GM19463 (cell line): ENCODE results near the gene CD3E.

Experiments used
- ATAC-seq: cut with Tn5 transposase; IDR thresholded peaks from one replicate; pipeline ENCODE4 v1.9.1; 2021; ENCODE audit warnings: mild to moderate bottlenecking, moderate library complexity; ENCODE audit not compliant: unreplicated experiment

CD3E gene

DNA sequence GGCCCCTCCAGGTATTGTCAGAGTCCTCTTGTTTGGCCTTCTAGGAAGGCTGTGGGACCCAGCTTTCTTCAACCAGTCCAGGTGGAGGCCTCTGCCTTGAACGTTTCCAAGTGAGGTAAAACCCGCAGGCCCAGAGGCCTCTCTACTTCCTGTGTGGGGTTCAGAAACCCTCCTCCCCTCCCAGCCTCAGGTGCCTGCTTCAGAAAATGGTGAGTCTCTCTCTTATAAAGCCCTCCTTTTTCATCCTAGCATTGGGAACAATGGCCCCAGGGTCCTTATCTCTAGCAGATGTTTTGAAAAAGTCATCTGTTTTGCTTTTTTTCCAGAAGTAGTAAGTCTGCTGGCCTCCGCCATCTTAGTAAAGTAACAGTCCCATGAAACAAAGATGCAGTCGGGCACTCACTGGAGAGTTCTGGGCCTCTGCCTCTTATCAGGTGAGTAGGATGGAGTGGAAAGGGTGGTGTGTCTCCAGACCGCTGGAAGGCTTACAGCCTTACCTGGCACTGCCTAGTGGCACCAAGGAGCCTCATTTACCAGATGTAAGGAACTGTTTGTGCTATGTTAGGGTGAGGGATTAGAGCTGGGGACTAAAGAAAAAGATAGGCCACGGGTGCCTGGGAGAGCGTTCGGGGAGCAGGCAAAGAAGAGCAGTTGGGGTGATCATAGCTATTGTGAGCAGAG lies at the start of gene CD3E:
CD3E (plus strand) TSS at position 163 of the 681 bp plus-strand sequence; CDS start at position 386, 223 bp downstream.
- no peak for ATAC-seq

DNA sequence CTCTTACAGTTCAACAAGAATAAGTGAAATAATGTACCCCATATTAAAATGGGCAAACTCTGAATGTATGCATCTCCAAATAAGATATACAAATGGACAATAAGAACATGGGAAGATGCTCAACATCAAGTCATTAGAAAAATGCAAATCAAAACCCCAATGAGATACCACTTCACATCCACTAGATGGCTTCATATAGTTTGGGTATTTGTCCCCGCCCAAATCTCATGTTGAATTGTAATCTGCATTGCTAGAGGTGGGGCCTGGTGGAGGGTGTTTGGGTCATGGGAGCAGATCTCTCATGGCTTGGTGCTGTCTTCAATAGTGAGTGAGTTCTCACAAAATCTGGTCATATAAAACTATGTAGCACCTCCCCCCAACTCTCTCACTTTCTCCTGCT lies 46.1 kb upstream of the CD3E start:
- no peak for ATAC-seq

DNA sequence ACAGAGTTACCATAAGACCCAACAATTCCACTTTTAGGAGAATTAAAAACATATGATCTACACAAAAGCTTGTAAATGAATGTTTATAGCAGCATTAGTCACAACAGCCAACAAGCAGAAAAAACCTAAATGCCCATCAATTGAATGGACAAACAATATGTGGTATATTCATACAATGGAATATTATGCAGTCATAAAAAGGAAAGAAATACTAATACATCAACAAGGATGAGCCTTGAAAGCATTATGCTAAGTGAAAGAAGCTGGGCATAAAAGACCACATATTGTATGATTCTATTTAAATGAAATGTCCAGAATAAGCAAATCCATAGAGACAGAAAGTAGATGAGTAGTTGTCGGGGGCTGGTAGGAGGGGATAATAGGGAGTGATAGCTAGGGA lies 45.4 kb upstream of the CD3E start:
- no peak for ATAC-seq

DNA sequence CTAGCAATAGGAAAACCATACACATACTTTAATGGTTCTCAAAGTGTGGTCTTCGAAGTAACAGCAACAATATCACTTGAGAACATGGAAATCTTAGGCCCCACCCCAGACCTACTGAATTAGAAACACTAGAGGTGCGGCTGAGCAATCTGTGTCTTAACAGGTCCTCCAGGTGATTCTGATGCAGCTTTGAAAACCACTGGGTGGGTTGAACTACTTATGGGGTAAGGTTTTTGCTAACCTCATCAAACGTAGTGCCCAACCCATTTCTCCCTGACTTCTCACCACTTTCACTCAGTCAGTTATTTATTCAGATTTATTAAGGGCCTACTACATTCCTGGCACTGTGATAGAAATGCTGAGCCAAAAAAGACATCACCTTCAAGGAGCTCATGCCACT lies 44.2 kb upstream of the CD3E start:
- no peak for ATAC-seq

DNA sequence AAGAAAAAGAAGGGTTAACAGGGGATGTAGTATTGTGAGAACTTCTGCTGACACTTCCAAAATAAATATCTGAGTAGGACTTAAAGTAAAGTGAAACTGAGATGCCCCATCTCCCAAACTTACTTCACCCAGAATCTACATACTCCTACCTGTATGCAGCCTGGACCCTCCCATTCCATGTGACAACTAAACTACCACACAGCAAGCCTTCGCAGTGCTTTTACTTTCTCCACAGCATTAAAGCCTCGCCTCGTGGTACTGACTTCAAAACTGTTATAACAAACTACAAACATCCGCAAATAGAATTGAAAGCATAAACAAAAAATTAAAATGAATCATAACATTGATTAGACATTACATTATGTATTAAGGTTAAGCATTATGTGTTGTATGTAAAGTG lies 41.4 kb upstream of the CD3E start:
- ATAC-seq, result no peak

DNA sequence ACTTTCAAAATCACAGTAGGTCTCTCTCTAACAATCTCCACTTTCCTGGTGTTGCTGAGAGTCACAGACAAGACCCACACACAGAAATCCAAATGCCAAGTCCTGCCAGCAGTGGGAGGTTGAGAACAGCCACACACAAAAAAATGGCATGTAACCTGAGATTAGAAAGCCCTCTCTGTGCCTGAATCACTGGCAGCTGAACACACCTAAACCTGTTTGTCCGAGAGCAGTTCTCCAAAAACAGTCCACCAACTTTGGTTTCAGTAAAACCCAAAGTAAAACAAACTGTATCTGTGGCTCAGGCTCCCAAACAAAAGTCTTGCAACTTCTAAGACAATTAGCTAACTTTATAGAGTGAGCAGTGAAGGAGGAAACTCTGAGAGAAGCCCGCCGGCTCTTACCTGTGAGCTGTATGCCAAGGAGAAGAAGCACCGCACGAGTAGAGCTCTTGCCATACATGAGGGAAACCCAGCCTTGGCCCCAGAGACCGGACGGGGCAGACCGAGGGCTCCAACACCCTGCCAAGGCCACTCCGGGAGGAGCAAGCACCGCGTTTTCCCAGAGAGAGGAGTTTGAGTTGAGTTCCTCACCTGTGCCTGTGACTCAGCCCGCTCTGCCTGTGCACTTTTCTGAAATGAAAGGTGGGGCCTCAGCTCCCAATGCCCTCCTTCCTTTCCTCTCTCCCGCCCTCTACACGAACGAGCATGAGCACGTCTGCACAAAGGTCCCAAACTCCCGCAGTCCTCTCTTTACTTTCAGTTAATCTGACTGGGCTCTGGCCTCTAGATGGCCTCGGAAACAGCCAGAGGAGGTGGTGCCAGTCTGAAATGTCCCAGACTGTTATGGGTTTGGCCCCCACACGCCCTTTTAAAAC lies 40.6 kb upstream of the CD3E start, which contains the start of gene MPZL2:
MPZL2 (minus strand) TSS at position 603 of the 874 bp plus-strand sequence; CDS start at position 459, 144 bp downstream.
- ATAC-seq, result no peak

DNA sequence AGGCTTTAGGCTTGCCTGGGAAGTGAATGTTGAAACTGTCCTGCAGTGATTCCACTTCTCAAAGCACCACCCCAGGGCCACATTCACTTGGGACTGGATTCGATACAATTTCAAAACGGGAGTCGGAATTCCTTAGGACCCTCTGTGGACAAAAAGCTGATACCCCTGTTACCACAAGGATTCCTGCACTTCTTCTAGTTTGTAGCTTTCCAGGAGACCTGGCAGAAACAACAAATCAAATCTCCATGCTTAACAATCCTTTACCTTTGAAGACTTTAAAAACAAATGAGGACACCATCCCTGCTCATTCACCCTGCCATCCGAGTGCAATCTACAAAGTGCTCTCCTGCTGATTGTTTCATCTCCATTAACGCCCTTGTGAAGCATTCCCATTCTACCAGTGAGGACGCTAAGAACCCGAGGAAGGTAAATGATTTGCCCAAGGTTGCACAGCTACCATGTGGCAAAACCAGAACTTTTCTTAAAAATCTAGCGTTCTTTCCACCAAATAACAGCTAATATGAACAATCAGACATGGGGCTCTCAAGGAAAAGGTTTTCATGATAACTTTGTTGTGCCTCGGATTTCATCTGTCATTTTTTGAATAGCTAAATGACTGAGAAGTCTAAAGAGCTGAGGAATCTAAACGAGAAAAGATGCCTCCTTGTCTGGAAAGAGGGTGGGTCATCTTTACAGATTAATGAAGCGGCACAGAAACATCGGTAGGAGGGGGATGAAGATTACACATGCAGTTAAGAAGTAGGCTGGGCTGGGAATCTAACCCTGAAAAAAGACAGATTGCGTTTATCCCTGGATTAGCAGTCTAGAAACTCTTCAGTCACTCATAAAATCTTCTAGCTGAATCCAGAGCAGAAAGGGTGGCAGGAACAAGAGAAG lies 39.7 kb upstream of the CD3E start:
- ATAC-seq, result no peak

DNA sequence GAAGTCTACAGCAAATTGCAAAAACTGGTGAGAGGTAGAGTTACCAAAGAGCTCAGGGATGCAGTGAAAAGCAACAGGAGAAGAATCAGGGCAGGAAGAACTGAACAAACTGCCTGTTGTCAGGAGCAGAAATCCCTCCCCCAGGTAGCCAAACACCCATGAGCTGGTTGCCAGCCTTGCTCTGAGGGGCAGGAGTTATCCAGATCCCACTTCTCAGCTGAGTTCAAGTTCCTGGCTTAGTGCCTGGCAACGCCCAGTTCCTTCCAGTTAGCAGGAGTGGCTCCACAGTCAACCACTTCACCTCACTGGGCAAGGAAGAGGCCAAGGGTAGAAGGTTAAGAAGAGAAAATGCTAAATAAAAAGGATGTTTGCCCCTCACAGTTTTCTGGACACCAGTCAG lies 38.6 kb upstream of the CD3E start:
- ATAC-seq, result no peak

DNA sequence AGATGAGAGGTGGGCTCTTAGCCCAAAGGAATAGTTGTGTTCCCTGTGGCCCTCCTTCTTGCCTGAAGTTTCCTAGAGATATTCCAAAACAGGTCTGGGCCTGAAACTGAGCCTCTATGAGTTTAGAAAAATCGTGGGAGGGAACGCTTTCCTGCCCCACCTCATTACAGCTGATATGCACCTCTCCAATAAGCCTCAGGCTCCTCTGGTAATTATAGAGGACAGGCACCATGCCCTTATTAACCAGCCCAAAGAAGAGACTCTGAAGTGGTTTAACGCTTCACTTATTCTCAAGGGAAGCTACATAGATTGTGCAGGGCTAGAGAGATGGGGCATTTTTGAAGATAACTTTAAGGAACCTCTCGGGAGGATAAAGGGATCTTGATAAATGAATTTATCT lies 37.0 kb upstream of the CD3E start:
- ATAC-seq, result no peak

DNA sequence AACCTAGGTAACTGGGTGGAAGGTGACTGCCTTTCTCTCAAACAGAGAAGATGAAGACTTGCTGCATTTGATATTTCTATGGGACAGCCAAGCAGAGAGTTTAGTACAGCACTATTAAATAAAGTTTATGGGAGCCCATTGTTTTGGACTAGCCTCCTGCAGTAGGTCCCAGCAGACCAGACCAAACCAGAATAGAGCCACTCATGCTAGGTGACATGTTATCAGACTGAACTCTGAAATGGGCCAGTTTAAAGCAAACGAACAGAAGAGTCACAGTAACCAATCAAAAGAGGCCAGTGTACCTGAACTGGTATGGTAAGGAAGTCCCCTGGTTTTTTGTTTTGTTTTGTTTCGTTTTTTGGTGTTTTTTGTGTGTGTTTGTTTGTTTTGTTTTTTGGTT lies 32.5 kb upstream of the CD3E start:
- no peak for ATAC-seq

DNA sequence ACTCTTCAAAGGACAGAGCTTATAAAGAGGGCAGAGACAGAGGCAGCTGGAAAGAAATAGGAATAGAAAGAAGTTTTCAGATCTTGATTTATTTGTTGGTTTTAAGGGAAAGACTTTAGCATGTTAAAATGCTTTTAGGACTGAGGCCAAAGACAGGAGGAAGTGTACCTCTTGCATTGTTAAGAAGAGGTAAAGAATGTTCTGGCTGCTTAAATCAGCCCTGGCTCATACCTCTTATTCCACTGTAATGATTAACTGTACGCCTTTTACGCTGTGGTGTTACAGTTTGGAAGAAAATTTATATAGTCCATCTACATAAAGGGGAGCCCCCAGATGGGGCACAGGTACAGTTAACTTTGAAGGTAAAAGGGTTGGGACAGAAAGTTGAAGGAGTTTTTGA lies 30.3 kb upstream of the CD3E start:
- ATAC-seq, result no peak

DNA sequence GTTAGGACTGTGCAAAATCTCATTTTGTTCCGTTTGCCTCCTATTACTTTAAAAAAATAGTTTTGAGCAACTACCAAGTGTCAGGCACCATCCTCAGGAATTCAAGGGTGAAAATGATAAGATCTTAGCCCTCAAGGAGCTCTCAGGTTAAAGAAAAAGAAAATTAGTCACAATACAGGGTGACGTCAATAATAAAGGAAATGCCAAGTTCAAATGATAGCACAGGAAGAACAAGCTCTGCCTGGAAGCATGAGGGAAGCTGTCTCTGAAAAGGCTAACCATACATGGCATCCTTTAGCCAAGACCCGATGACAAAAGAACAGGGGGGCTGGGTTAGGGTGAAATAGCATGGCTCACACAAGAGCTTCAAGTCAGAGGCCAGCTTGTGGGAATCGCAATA lies 29.4 kb upstream of the CD3E start:
- ATAC-seq, result no peak

DNA sequence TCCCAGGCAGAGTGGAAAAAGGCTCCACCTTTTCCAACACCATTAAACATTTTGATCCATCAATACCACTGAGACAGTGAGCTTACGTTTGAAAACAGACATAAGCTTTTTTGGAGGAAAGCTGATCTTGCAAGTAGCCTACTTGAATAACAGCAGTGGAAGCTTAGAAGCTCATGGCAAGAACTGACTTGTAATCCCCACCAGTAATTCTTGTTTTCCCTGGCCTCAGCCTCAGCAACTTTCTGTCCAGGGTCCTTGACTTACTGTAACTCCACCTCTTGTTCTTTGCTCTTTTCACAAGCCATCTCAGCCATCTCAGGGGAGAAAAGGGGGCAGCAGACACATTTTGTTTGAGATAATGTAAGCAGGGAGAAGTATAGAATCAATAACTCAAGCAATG lies 28.1 kb upstream of the CD3E start:
- no peak for ATAC-seq

DNA sequence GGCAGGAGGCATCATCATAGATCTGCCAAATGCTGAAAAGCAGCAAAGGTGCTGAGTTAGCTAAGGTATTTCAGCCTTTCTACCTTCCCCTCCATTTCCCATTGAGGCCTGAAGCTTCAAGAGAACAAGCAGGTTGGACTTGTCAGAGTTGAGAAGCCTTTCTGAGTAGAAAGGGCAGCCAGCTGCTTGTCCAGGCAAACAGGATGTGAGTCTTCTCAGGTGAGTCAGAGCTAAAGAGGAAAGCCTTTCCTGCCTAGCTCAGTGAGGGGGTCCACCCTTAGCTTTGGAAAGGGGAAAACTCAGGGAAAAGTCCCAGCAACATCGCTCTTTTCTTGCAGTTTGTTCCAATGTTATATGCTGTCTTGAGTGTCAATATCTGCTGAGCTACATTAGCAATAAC lies 27.2 kb upstream of the CD3E start:
- no peak for ATAC-seq

DNA sequence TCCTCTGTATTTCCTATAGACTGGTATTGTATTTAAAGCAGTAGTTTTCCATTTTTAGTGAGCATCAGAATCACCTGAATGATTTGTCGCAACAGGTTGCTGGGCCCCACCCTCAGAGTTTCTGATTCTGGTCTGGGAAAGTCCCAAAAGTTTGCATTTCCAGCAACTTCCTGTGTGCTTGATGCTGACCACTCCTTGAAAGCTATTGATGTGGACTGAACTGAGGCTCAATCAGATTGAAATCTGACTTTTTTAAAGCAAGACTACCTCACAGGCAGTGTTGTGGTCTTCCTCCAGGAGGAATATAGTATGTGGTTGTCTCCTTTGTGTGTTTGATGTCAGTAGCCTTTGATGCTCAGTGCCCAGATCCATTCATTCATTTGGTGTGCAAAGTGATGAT lies 23.2 kb upstream of the CD3E start:
- ATAC-seq, result no peak

DNA sequence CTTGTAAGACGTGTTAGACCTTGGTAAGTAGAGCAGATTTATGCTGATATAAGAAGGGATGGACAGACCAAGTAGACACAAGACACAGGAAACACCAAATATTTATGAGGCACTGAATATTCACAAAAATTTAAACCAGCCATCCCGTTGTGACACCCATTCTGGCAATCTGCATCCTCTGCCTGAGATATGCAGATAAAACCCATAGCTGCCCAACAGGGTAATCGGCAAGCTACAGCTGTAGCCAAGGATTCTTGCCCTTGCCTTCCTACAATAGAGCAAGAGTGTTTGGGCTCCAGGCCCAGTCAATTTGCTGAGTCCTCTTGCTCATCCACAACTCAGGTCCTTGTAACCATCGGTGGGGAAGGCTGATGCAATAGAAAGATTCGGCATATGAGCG lies 21.9 kb upstream of the CD3E start:
- ATAC-seq, result no peak

DNA sequence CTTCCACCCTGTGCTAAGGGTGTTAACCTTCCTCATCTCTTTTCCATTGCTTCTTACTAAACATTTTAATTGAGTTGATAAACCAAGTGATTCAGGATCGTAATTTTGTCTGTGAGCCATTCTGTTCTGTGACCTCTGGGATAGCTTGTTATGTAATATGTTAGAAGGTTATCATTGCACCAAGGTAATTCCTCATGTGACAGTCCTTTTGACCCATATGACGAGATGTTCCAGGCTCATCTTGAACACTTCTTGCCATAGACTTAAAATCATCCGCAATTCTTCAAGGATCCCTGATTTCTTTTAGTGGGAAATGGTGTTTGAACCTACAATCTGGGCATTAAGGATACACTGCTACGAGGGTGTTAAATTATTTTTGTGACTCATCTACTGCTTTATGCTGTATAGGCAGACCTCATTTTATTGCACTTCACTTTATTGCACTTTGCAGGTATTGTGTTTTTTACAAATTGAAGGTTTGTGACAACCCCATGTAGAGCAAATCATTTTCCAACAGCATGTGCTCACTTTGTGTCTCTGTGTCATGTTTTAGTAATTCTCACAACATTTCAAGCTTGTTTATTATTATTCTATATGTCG lies 21.4 kb upstream of the CD3E start:
- ATAC-seq, result no peak

DNA sequence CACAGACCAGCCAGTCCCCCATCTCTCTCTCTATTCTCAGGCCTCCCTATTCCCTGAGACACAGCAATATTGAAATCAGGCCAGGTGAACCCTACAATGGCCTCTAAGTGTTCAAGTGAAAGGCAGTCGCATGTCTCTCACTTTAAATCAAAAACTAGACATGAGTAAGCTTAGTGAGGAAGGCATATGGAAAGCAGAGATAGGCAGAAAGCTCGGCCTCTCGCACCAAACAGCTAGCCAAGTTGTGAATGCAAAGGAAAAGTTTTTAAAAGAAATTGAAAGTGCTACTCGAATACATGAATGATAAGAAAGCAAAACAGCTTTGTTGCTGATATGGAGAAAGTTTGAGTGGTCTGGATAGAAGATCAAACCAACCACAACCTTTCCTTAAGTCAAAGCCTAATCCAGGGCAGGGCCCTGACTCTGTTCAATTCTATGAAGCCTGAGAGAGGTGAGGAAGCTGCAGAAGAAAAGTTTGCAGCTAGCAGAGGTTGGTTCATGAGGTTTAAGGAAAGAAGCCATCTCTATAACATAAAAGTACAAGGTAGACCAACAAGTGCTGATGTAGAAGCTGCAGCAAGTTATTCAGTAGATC lies 20.7 kb upstream of the CD3E start:
- ATAC-seq, result no peak

DNA sequence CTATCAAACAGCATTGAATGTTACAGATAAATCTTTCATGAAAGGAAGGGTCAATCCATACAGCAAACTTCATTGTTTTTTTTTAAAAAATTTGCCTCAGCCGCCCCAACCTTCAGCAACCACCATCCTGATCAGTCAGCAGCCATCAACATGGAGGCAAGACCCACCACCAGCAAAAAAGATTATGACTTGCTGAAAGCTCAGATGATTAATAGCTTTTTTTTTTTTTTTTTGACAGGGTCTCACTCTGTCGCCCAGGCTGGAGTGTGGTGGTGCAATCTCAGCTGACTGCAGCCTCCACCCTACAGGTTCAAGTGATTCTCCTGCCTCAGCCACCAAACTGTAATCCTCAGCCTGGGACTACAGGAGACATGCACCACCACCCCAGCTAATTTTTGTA lies 18.0 kb upstream of the CD3E start:
- no peak for ATAC-seq

DNA sequence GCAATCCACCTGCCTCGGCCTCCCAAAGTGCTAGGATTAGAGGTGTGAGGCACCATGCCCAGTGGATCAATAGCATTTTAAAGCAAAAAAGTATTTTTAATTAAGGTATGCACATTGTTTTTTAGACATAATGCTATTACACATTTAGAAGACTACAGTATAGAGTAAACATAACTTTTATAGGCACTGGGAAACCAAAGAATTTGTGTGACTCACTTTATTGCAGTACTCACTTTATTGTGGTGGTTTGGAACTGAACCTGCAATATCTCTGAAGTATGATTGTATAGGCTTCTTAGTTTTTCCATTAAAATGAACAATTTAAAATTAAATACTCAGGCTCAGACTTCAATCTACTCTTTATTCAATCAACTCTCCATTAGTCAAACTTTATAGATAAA lies 17.5 kb upstream of the CD3E start:
- no peak for ATAC-seq

DNA sequence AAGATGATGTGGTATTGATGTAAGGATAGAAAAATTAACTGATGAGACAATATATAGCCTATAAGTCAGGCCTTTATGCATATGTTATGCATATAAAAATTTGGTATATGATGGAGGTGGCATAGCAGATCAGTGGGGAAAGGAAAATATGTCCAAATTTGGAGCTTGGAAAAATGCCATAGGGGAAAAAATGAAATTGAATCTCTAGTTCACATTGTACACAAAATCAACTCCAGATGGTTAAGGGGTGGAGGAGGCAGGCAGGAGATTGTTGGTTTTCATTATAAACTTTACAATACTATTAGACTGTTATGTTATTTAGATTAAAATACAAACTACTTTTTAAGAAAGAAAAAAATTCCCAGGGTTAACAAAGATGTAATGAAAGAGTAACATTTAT lies 15.1 kb upstream of the CD3E start:
- no peak for ATAC-seq
